Fibroblast of lung (primary cell): ENCODE measurements around the gene TLL1. TPM values are rescaled to one million over a fixed set of nuclear protein-coding genes. Genes with fewer than 3 reads are reported as not detected.

Source experiments
- DNase-seq, 2 donors: peaks; one replicate each; pipeline versions ENCODE4 v3.0.0 to v3.0.0-alpha.2; 2010; ENCODE audit warnings: low read depth in 2 of 2
- H2AFZ ChIP-seq: 2 replicates; pipeline ENCODE4 v1.5.1; 2012; ENCODE audit warnings: low read length, control low read depth, inconsistent platforms
- H3K27ac ChIP-seq: 2 replicates; pipeline ENCODE4 v1.5.1; 2011; ENCODE audit warnings: low read length, control low read depth; ENCODE audit not compliant: insufficient read depth
- H3K27me3 ChIP-seq: 2 replicates; pipeline ENCODE4 v1.5.1; 2011; ENCODE audit warnings: mild to moderate bottlenecking, low read length; ENCODE audit not compliant: control insufficient read depth, insufficient read depth
- H3K36me3 ChIP-seq: 2 replicates; pipeline ENCODE4 v1.5.1; 2011; ENCODE audit warnings: low read length; ENCODE audit not compliant: control insufficient read depth, insufficient read depth
- H3K4me1 ChIP-seq: 2 replicates; pipeline ENCODE4 v1.5.1; 2011; ENCODE audit warnings: low read length; ENCODE audit not compliant: control insufficient read depth, insufficient read depth; ENCODE audit errors: extremely low read depth
- H3K4me2 ChIP-seq: 2 replicates; pipeline ENCODE4 v1.5.1; 2011; ENCODE audit warnings: low read length, control low read depth; ENCODE audit not compliant: insufficient read depth; ENCODE audit errors: extremely low read depth
- H3K4me3 ChIP-seq, 4 experiments: fragments of 200-600 bp in 1 of 4; sonication (generic) in 1 of 4; replicated peaks in 1 of 4; 2 replicates each; pipeline ENCODE4 v1.5.1; 2011 to 2016; ENCODE audit warnings: low read length in 4 of 4, low read depth in 3 of 4, mild to moderate bottlenecking in 3 of 4, control low read depth in 2 of 4, inconsistent platforms in 1 of 4, mixed read lengths in 1 of 4; ENCODE audit not compliant: insufficient read depth in 1 of 4; ENCODE audit errors: control extremely low read depth in 1 of 4
- H3K79me2 ChIP-seq: 2 replicates; pipeline ENCODE4 v1.5.1; 2012; ENCODE audit warnings: mild to moderate bottlenecking, low read length, inconsistent platforms; ENCODE audit not compliant: control insufficient read depth, insufficient read depth
- H3K9ac ChIP-seq: 2 replicates; pipeline ENCODE4 v1.5.1; 2011; ENCODE audit warnings: mild to moderate bottlenecking, low read length, control low read depth; ENCODE audit not compliant: insufficient read depth
- H3K9me3 ChIP-seq: 2 replicates; pipeline ENCODE4 v1.5.1; 2012; ENCODE audit warnings: low read depth, low read length; ENCODE audit not compliant: control insufficient read depth, insufficient read depth
- H4K20me1 ChIP-seq: 2 replicates; pipeline ENCODE4 v1.5.1; 2011; ENCODE audit warnings: low read length; ENCODE audit not compliant: control insufficient read depth, insufficient read depth; ENCODE audit errors: extremely low read depth
- EZH2 ChIP-seq: IDR thresholded peaks from 2 replicates; pipeline ENCODE4 v1.5.1; 2012; ENCODE audit warnings: low read length, control low read depth, mild to moderate bottlenecking; ENCODE audit errors: missing control alignments
- polyA plus RNA-seq, 2 donors: library from polyadenylated mRNA; depleted of rRNA in 1 of 2; stranded (reverse) in 1 of 2; unstranded in 1 of 2; fragments of >200 nt; gene quantifications; 2 replicates each; pipeline ENCODE4 v1.2.1, GENCODE V29; 2011 to 2012; ENCODE audit warnings: missing spikeins in 1 of 2
- total RNA-seq: library from RNA; depleted of rRNA; stranded (reverse); fragments of >200 nt; gene quantifications from 2 replicates; pipeline ENCODE4 v1.2.1, GENCODE V29; 2014
- TF ChIP-seq, protein P1 (sequence below), 2 donors: IDR thresholded peaks in 1 of 2; conservative IDR thresholded peaks in 1 of 2; 1 replicate in 1 of 2; 2 replicates in 1 of 2; pipeline ENCODE4 v1.5.1; 2011 to 2012; ENCODE audit warnings: low read length in 2 of 2, control low read depth in 1 of 2, inconsistent platforms in 1 of 2, low read depth in 1 of 2, mild to moderate bottlenecking in 1 of 2

The TLL1 gene
- total and polyA plus RNA-seq, 2 donors (not counting 1 experiment from before 2014, with no cell fraction given), result 0.33 to 2.7 TPM

DNA sequence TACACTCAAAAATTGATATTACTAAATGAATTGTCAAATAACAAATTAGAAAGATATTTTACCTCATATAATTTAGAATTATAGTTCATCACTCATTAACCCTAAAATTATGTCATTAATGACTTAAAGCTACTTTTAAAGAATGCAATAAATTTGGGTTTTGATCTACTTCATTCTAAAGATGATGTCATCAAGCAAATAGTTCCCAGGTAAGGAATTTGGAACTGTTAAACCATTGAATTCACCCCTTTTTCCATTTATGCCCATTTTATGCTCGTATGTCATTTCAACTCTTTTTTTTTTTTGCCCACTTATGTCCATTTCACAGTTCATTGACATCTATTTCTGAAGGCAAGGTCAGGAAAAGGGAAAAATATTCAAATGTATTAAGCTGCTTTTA, 135.5 kb downstream of the TLL1 start:
- no peak for TF ChIP-seq EZH2
- TF ChIP-seq, protein P1, sequence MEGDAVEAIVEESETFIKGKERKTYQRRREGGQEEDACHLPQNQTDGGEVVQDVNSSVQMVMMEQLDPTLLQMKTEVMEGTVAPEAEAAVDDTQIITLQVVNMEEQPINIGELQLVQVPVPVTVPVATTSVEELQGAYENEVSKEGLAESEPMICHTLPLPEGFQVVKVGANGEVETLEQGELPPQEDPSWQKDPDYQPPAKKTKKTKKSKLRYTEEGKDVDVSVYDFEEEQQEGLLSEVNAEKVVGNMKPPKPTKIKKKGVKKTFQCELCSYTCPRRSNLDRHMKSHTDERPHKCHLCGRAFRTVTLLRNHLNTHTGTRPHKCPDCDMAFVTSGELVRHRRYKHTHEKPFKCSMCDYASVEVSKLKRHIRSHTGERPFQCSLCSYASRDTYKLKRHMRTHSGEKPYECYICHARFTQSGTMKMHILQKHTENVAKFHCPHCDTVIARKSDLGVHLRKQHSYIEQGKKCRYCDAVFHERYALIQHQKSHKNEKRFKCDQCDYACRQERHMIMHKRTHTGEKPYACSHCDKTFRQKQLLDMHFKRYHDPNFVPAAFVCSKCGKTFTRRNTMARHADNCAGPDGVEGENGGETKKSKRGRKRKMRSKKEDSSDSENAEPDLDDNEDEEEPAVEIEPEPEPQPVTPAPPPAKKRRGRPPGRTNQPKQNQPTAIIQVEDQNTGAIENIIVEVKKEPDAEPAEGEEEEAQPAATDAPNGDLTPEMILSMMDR (conservative IDR thresholded peaks at IDR 0.05 in 1 of 2, IDR thresholded peaks at IDR 0.05 in 1 of 2; ENCODE audit: low read depth in 1 of 2, low read length in 2 of 2), result no peak
- no peaks in the 10 kb centered on the region for H3K79me2 ChIP-seq
- no peak overlapping the region for H3K9ac ChIP-seq
- H2AFZ ChIP-seq, result no peak overlapping the region
- H3K27me3 ChIP-seq, result no peaks in the 10 kb centered on the region
- no peaks in the 10 kb centered on the region for H4K20me1 ChIP-seq
- no peak overlapping the region for H3K4me3 ChIP-seq
- DNase-seq, result no peak
- no peak overlapping the region for H3K27ac ChIP-seq
- H3K36me3 ChIP-seq, result no peaks in the 10 kb centered on the region
- H3K9me3 ChIP-seq, result no peaks in the 10 kb centered on the region
- no peaks in the 10 kb centered on the region for H3K4me1 ChIP-seq
- no peak overlapping the region for H3K4me2 ChIP-seq

- DNase-seq, result peak in 1 of 2 donors; percentile 72
- no peak for TF ChIP-seq EZH2
- TF ChIP-seq, protein P1 (conservative IDR thresholded peaks at IDR 0.05 in 1 of 2, IDR thresholded peaks at IDR 0.05 in 1 of 2; ENCODE audit: low read depth in 1 of 2, low read length in 2 of 2), result no peak
- Histone ChIP-seq H3K27me3 (no peaks in the 10 kb centered on the region), H3K79me2 (no peaks in the 10 kb centered on the region), H3K4me3 (no peak overlapping the region), H3K36me3 (no peaks in the 10 kb centered on the region), H3K27ac (no peak overlapping the region), H3K9ac (no peak overlapping the region), H3K9me3 (no peaks in the 10 kb centered on the region), H4K20me1 (no peaks in the 10 kb centered on the region), H3K4me2 (no peak overlapping the region), H2AFZ (no peak overlapping the region), H3K4me1 (no peaks in the 10 kb centered on the region)
Observed at GRCh38 chr4:166012129-166013030, 139.3 kb downstream of the TLL1 start.

DNA sequence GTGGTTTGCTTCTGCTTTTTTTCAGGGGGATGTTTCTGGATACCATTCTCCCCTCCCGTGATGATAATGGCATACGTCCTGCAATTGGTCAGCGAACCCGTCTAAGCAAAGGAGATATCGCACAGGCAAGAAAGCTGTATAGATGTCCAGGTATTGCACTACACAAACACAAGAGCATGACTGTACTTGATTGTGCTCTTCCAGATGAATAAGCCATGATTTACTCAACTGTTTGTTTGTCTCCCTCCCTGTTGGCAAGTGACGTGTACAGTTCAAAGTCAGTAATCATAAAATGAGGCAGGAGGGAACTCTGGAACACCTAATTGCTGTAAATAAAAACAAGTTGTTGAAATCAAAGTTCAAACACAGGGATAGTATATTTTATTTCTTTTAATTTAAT, 141.4 kb downstream of the TLL1 start:
- Histone ChIP-seq H3K4me3 (no peak overlapping the region), H3K9ac (no peak overlapping the region), H4K20me1 (no peaks in the 10 kb centered on the region), H2AFZ (no peak overlapping the region), H3K27me3 (no peaks in the 10 kb centered on the region), H3K79me2 (no peaks in the 10 kb centered on the region), H3K4me2 (no peak overlapping the region), H3K9me3 (no peaks in the 10 kb centered on the region), H3K36me3 (no peaks in the 10 kb centered on the region), H3K27ac (no peak overlapping the region), H3K4me1 (no peaks in the 10 kb centered on the region)
- no peak for TF ChIP-seq EZH2
- TF ChIP-seq, protein P1 (conservative IDR thresholded peaks at IDR 0.05 in 1 of 2, IDR thresholded peaks at IDR 0.05 in 1 of 2; ENCODE audit: low read depth in 1 of 2, low read length in 2 of 2), result no peak
- DNase-seq, result peak in 1 of 2 donors; percentile 22
